HepG2 (cell line): ENCODE measurements around the gene PELO. TPM values are rescaled to one million over a fixed set of nuclear protein-coding genes. Genes with fewer than 3 reads are reported as not detected.

Source experiments
- ATAC-seq: fragments of 200-7000 bp; cut with Tn5 transposase; 3 replicates; pipeline ENCODE4 v1.9.1; 2020; ENCODE audit warnings: mild to moderate bottlenecking, moderate library complexity
- BruUV-seq: library from RNA; stranded (reverse); fragments of 400-500 nt; replicated peaks from 2 replicates; lab custom pipeline; 2021; lab: Mats Ljungman, UMichigan
- CTCF ChIA-PET: fragments of 300-600 bp; formaldehyde crosslinking; extraction: SDS; loops from one replicate; lab custom pipeline; 2021; ENCODE audit warnings: low total read pairs, inconsistent platforms, low intra/inter-chr PET ratio; lab: Yijun Ruan, JAX
- POLR2A ChIA-PET: fragments of 350-600 bp; sonication (Branson Sonifier 250); formaldehyde crosslinking; loops from one replicate; lab custom pipeline; 2020; ENCODE audit warnings: antibody characterized with exemption, inconsistent platforms; lab: Yijun Ruan, JAX
- DNase-seq: peaks from one replicate; pipeline ENCODE4 v3.0.0-alpha.2; 2015; ENCODE audit warnings: low spot score
- FAIRE-seq: peaks from 3 replicates; lab custom pipeline; 2011; peaks lifted over from hg19 to GRCh38; lab: Jason Lieb, UNC
- H2AFZ ChIP-seq: one replicate; pipeline ENCODE4 v1.6.1; 2011; ENCODE audit warnings: low read length, inconsistent platforms
- H3K27ac ChIP-seq: fragments of 300-600 bp; 3 replicates; pipeline ENCODE4 v1.8.0; 2011; ENCODE audit warnings: mixed run types, mild to moderate bottlenecking, mixed read lengths, low read length, inconsistent platforms; ENCODE audit not compliant: insufficient read depth; ENCODE audit errors: extremely low read length
- H3K27me3 ChIP-seq, 2 experiments: fragments of 200-600 bp in 1 of 2; 2 replicates in 1 of 2; 3 replicates in 1 of 2; pipeline versions ENCODE4 v1.6.0 to v1.8.0; 2011; ENCODE audit warnings: low read length in 2 of 2, mild to moderate bottlenecking in 2 of 2, moderate library complexity in 2 of 2, inconsistent platforms in 1 of 2; ENCODE audit not compliant: insufficient read depth in 2 of 2, control insufficient read depth in 1 of 2
- H3K36me3 ChIP-seq, 2 experiments: fragments of 200-600 bp in 1 of 2; replicated peaks in 1 of 2; 2 replicates in 1 of 2; 3 replicates in 1 of 2; pipeline versions ENCODE4 v1.5.1 to v1.8.0; 2011; ENCODE audit warnings: low read length in 2 of 2, inconsistent platforms in 1 of 2; ENCODE audit not compliant: insufficient read depth in 2 of 2, control insufficient read depth in 1 of 2
- H3K4me1 ChIP-seq: 2 replicates; pipeline ENCODE4 v1.5.1; 2012; ENCODE audit warnings: low read length, inconsistent platforms; ENCODE audit not compliant: insufficient read depth
- H3K4me2 ChIP-seq: 2 replicates; pipeline ENCODE4 v1.6.0; 2011; ENCODE audit warnings: low read depth, low read length, inconsistent platforms
- H3K4me3 ChIP-seq, 3 experiments: fragments of 200-600 bp in 1 of 3; sonication (generic), shearing (Covaris generic) in 1 of 3; replicated peaks in 1 of 3; 2 replicates each; pipeline ENCODE4 v1.5.1; 2011 to 2016; ENCODE audit warnings: low read length in 3 of 3, inconsistent platforms in 2 of 3, low read depth in 2 of 3, mild to moderate bottlenecking in 2 of 3, control low read depth in 1 of 3, mixed read lengths in 1 of 3; ENCODE audit not compliant: insufficient read depth in 1 of 3
- H3K79me2 ChIP-seq: one replicate; pipeline ENCODE4 v1.6.1; 2011; ENCODE audit warnings: low read length, inconsistent platforms; ENCODE audit not compliant: insufficient read depth
- H3K9ac ChIP-seq: 2 replicates; pipeline ENCODE4 v1.6.0; 2011; ENCODE audit warnings: mild to moderate bottlenecking, low read depth, low read length, inconsistent platforms; ENCODE audit not compliant: insufficient read depth
- H3K9me3 ChIP-seq: 2 replicates; pipeline ENCODE4 v1.5.1; 2012; ENCODE audit warnings: mild to moderate bottlenecking, low read length
- H4K20me1 ChIP-seq: 2 replicates; pipeline ENCODE4 v1.6.0; 2011; ENCODE audit warnings: inconsistent platforms, mild to moderate bottlenecking, low read length, moderate library complexity; ENCODE audit not compliant: insufficient read depth
- CREBL2 ChIP-seq: sonication (generic); formaldehyde crosslinking; IDR thresholded peaks from 2 replicates; pipeline ENCODE4 v1.8.1; 2023; ENCODE audit warnings: missing genetic modification reagents, mild to moderate bottlenecking, borderline replicate concordance
- EEA1 ChIP-seq: sonication (generic); formaldehyde crosslinking; IDR thresholded peaks from 2 replicates; pipeline ENCODE4 v1.5.1; 2020; ENCODE audit warnings: mild to moderate bottlenecking, missing genetic modification reagents, borderline replicate concordance
- IKZF4 ChIP-seq: sonication (generic); formaldehyde crosslinking; IDR thresholded peaks from 2 replicates; pipeline ENCODE4 v1.5.1; 2020; ENCODE audit warnings: borderline replicate concordance, mild to moderate bottlenecking, low read depth, missing genetic modification reagents; ENCODE audit errors: not compliant biosample characterization
- MAFK ChIP-seq, 2 experiments: IDR thresholded peaks in 1 of 2; conservative IDR thresholded peaks in 1 of 2; 2 replicates each; pipeline ENCODE4 v1.6.1; 2011; ENCODE audit warnings: improper control_type of control experiment in 2 of 2, low read length in 2 of 2
- PATZ1 ChIP-seq: sonication (generic); formaldehyde crosslinking; IDR thresholded peaks from 2 replicates; pipeline ENCODE4 v1.4.0; 2020; ENCODE audit warnings: missing genetic modification reagents
- PRMT3 ChIP-seq: sonication (generic); formaldehyde crosslinking; IDR thresholded peaks from 2 replicates; pipeline ENCODE4 v1.8.1; 2022; ENCODE audit warnings: low read depth, mild to moderate bottlenecking, moderate library complexity, missing genetic modification reagents, borderline replicate concordance
- RBM22 ChIP-seq: fragments of 200-400 bp; formaldehyde crosslinking; optimal IDR thresholded peaks from 2 replicates; pipeline ENCODE3; 2017; ENCODE audit warnings: mild to moderate bottlenecking, low read length, moderate library complexity
- SALL1 ChIP-seq: sonication (generic); formaldehyde crosslinking; IDR thresholded peaks from 2 replicates; pipeline ENCODE4 v1.8.0; 2022; ENCODE audit warnings: mild to moderate bottlenecking, missing genetic modification reagents
- SMAD1 ChIP-seq: sonication (generic); formaldehyde crosslinking; IDR thresholded peaks from 2 replicates; pipeline ENCODE4 v1.4.0; 2020; ENCODE audit warnings: missing genetic modification reagents, low read depth, mild to moderate bottlenecking, borderline replicate concordance
- TEAD3 ChIP-seq: optimal IDR thresholded peaks from 2 replicates; pipeline ENCODE3; 2016; ENCODE audit warnings: borderline replicate concordance
- TFDP1 ChIP-seq: IDR thresholded peaks from 2 replicates; pipeline ENCODE4 v1.6.1; 2016; ENCODE audit warnings: missing compliant biosample characterization, missing genetic modification reagents, borderline replicate concordance
- ZNF292 ChIP-seq: sonication (generic); formaldehyde crosslinking; IDR thresholded peaks from 2 replicates; pipeline ENCODE4 v1.8.1; 2022; ENCODE audit warnings: mild to moderate bottlenecking, low read depth, missing genetic modification reagents, borderline replicate concordance
- ZNF317 ChIP-seq: sonication (generic); formaldehyde crosslinking; IDR thresholded peaks from 2 replicates; pipeline ENCODE4 v1.5.0; 2020; ENCODE audit warnings: mild to moderate bottlenecking, missing genetic modification reagents
- WGBS: methylation state at CpG from one replicate; pipeline ENCODE4 v1.1.6; 2017; ENCODE audit warnings: low lambda C conversion rate; 5-methylcytosine and 5-hydroxymethylcytosine counted together
- in situ Hi-C: cut with HindIII; loops from 2 replicates; pipeline ENCODE4 v1.10.0; 2017; ENCODE audit warnings: low pct_unique_long_range_greater_than_20kb; ENCODE audit not compliant: extremely low pct_ligation_motif_present
- intact Hi-C: fragments of 100-400 bp; cut with micrococcal nuclease; formaldehyde crosslinking; loops from one replicate; pipeline ENCODE4 v1.10.0; 2022; ENCODE audit not compliant: unreplicated experiment
- polyA plus RNA-seq, 8 experiments: library from polyadenylated mRNA; depleted of rRNA in 3 of 8; stranded (reverse) in 7 of 8; unstranded in 1 of 8; fragments of >200 nt; fragmentation: Illumina TruSeq in 4 of 8; extraction: Trizol in 4 of 8; gene quantifications; 2 replicates each; pipeline versions ENCODE4 v1.2.1 to v1.2.3, GENCODE V29; 2011 to 2016; ENCODE audit warnings: low read depth in 4 of 8, missing spikeins in 1 of 8, mixed read lengths in 1 of 8; ENCODE audit not compliant: insufficient read depth in 1 of 8
- total RNA-seq, 5 experiments: library from RNA; depleted of rRNA; stranded (reverse); fragments of >200 nt; fragmentation: Illumina TruSeq; extraction: Trizol; gene quantifications; 2 replicates each; pipeline ENCODE4 v1.2.3, GENCODE V29; 2016; ENCODE audit warnings: low read depth in 1 of 5
- TF ChIP-seq, protein P1 (sequence below): IDR thresholded peaks from 2 replicates; pipeline ENCODE4 v1.6.1; 2016
- TF ChIP-seq, protein P2 (sequence below): sonication (generic); formaldehyde crosslinking; IDR thresholded peaks from 2 replicates; pipeline ENCODE4 v1.4.0; 2020; ENCODE audit warnings: missing genetic modification reagents

The PELO gene
- total and polyA plus RNA-seq, 2 of the 13 experiments (the other 11 are each of a cell fraction or from before 2014, with no cell fraction given), result 19.0 to 23.9 TPM

GRCh38 chr5:52801329-52801728, 13.6 kb downstream of the PELO start:
- Histone ChIP-seq H3K27me3 (no peaks in the 10 kb centered on the region; a peak in 1 of 5 replicates), H2AFZ (no peak overlapping the region), H3K9me3 (no peaks in the 10 kb centered on the region), H4K20me1 (peaks cover 37% of the 10 kb centered on the region), H3K4me1 (peaks cover 66% of the 10 kb centered on the region), H3K79me2 (peaks cover 97% of the 10 kb centered on the region), H3K4me3 (peak overlapping the region; percentile 66 to 86 (median 70)), H3K9ac (peak overlapping the region; percentile 86), H3K4me2 (peak overlapping the region; percentile 94), H3K36me3 (peaks cover 0 to 20% of the 10 kb centered on the region in 2 experiments; a peak in 2 of 5 replicates), H3K27ac (peak overlapping the region; percentile 88)
- intact Hi-C loops (loop anchor here (2.0 kb wide), 1 partner anchor 15 kb away; the partner anchor contains the start of genes ITGA1 and PELO), in situ Hi-C loops (no loop called here)
- DNase-seq (no peak), ATAC-seq (peak; percentile 28), FAIRE-seq (no peak)
- WGBS, result 5% methylated on average over 8 of the region's 8 CpGs
- ChIA-PET CTCF (no interaction called here), POLR2A (interaction anchor here (3.9 kb wide), 1 partner anchor 12 kb away, joined by 79 read pairs; the partner anchor contains the start of genes ITGA1 and PELO)
- BruUV-seq, result no TSS peak
- TF ChIP-seq SMAD1 (CRISPR knock-in tag), result no peak
- TF ChIP-seq EEA1 (CRISPR knock-in tag), result no peak
- TF ChIP-seq, protein P1, sequence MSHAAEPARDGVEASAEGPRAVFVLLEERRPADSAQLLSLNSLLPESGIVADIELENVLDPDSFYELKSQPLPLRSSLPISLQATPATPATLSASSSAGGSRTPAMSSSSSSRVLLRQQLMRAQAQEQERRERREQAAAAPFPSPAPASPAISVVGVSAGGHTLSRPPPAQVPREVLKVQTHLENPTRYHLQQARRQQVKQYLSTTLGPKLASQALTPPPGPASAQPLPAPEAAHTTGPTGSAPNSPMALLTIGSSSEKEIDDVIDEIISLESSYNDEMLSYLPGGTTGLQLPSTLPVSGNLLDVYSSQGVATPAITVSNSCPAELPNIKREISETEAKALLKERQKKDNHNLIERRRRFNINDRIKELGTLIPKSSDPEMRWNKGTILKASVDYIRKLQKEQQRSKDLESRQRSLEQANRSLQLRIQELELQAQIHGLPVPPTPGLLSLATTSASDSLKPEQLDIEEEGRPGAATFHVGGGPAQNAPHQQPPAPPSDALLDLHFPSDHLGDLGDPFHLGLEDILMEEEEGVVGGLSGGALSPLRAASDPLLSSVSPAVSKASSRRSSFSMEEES, result no peak
- no peak for TF ChIP-seq CREBL2 (CRISPR knock-in tag)
- no peak for TF ChIP-seq ZNF292 (CRISPR knock-in tag)
- 0 out of 2 replicates have a peak, but pooled peaks have one; percentile 52 for TF ChIP-seq PRMT3 (CRISPR knock-in tag)
- TF ChIP-seq, protein P2, sequence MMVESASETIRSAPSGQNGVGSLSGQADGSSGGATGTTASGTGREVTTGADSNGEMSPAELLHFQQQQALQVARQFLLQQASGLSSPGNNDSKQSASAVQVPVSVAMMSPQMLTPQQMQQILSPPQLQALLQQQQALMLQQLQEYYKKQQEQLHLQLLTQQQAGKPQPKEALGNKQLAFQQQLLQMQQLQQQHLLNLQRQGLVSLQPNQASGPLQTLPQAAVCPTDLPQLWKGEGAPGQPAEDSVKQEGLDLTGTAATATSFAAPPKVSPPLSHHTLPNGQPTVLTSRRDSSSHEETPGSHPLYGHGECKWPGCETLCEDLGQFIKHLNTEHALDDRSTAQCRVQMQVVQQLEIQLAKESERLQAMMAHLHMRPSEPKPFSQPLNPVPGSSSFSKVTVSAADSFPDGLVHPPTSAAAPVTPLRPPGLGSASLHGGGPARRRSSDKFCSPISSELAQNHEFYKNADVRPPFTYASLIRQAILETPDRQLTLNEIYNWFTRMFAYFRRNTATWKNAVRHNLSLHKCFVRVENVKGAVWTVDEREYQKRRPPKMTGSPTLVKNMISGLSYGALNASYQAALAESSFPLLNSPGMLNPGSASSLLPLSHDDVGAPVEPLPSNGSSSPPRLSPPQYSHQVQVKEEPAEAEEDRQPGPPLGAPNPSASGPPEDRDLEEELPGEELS, result no peak
- peak; percentile 45 for TF ChIP-seq TEAD3
- TF ChIP-seq MAFK (conservative IDR thresholded peaks at IDR 0.05 in 1 of 2, IDR thresholded peaks at IDR 0.05 in 1 of 2; ENCODE audit: low read length in 2 of 2), result no peak
- TF ChIP-seq SALL1 (CRISPR knock-in tag), result no peak
- no peak for TF ChIP-seq IKZF4 (CRISPR knock-in tag)
- no peak for TF ChIP-seq ZNF317 (CRISPR knock-in tag)
- TF ChIP-seq TFDP1 (CRISPR knock-in tag), result 0 out of 2 replicates have a peak, but pooled peaks have one; percentile 12
- TF ChIP-seq PATZ1 (CRISPR knock-in tag), result no peak
- TF ChIP-seq RBM22, result peak; percentile 47
